Thymus (tissue), 11 donors: ENCODE measurements around the gene RNF152. TPM values are rescaled to one million over a fixed set of nuclear protein-coding genes. Genes with fewer than 3 reads are reported as not detected.

Experiments used
- DNase-seq, 9 donors: peaks; one replicate each; pipeline ENCODE4 v3.0.0-alpha.2; 2013; ENCODE audit warnings: low spot score in 9 of 9, low read depth in 6 of 9, missing footprints in 1 of 9
- H3K27ac ChIP-seq, 2 donors: one replicate each; pipeline ENCODE4 v1.5.1; 2013; ENCODE audit warnings: control low read depth in 1 of 2, low read depth in 1 of 2, low read length in 1 of 2, mild to moderate bottlenecking in 1 of 2, moderate library complexity in 1 of 2
- H3K27me3 ChIP-seq, 2 donors: one replicate each; pipeline ENCODE4 v1.5.1; 2013; ENCODE audit warnings: low read length in 1 of 2; ENCODE audit not compliant: control insufficient read depth in 2 of 2, insufficient read depth in 1 of 2
- H3K36me3 ChIP-seq, 2 donors: one replicate each; pipeline ENCODE4 v1.5.1; 2013; ENCODE audit warnings: low read length in 1 of 2, mild to moderate bottlenecking in 1 of 2, moderate library complexity in 1 of 2; ENCODE audit not compliant: control insufficient read depth in 2 of 2, insufficient read depth in 2 of 2
- H3K4me1 ChIP-seq, 2 donors: one replicate each; pipeline ENCODE4 v1.5.1; 2013; ENCODE audit warnings: low read length in 2 of 2; ENCODE audit not compliant: control insufficient read depth in 2 of 2, insufficient read depth in 2 of 2
- H3K4me3 ChIP-seq, 2 donors: one replicate each; pipeline ENCODE4 v1.5.1; 2013; ENCODE audit warnings: low read length in 2 of 2, control low read depth in 1 of 2, mild to moderate bottlenecking in 1 of 2
- H3K9me3 ChIP-seq, 2 donors: one replicate each; pipeline ENCODE4 v1.5.1; 2013; ENCODE audit warnings: low read length in 1 of 2, mild to moderate bottlenecking in 1 of 2; ENCODE audit not compliant: control insufficient read depth in 2 of 2, insufficient read depth in 1 of 2
- WGBS: extraction: QIAGEN DNeasy Blood & Tissue Kit; methylation state at CpG from one replicate; pipeline ENCODE4 v1.1.7; 2013; 5-methylcytosine and 5-hydroxymethylcytosine counted together
- polyA plus RNA-seq: library from polyadenylated mRNA; stranded (reverse); fragments of 200-250 nt; gene quantifications from one replicate; pipeline ENCODE4 v1.2.3, GENCODE V29; 2013
- total RNA-seq: library from RNA; stranded (reverse); fragments of 120-200 nt; gene quantifications from one replicate; pipeline ENCODE4 v1.2.4, GENCODE V29; 2013
- donor health status: healthy.

RNF152 gene
- total and polyA plus RNA-seq, 2 donors, result 0.85 to 1.0 TPM

- no peak for DNase-seq
- Histone ChIP-seq H3K4me1 (no peaks in the 10 kb centered on the region), H3K4me3 (no peak overlapping the region), H3K27me3 (no peaks in the 10 kb centered on the region), H3K27ac (no peak overlapping the region), H3K9me3 (no peaks in the 10 kb centered on the region), H3K36me3 (no peaks in the 10 kb centered on the region)
- WGBS, result 98% methylated on average over 3 of the region's 3 CpGs
These were observed 41.5 kb downstream of the RNF152 start for GRCh38 chr18:61851279-61851678.

GRCh38 chr18:61850756-61851155 lies 42.1 kb downstream of the RNF152 start:
- 90% methylated on average over 3 of the region's 3 CpGs for WGBS
- H3K4me1 ChIP-seq, result no peaks in the 10 kb centered on the region
- no peak overlapping the region for H3K4me3 ChIP-seq
- DNase-seq, result no peak
- H3K36me3 ChIP-seq, result no peaks in the 10 kb centered on the region
- no peaks in the 10 kb centered on the region for H3K9me3 ChIP-seq
- H3K27ac ChIP-seq, result no peak overlapping the region
- H3K27me3 ChIP-seq, result no peaks in the 10 kb centered on the region

GRCh38 chr18:61847164-61847791 lies 45.5 kb downstream of the RNF152 start:
- no peak overlapping the region for H3K4me3 ChIP-seq
- no peaks in the 10 kb centered on the region for H3K9me3 ChIP-seq
- H3K27ac ChIP-seq, result no peak overlapping the region
- H3K27me3 ChIP-seq, result no peaks in the 10 kb centered on the region
- H3K36me3 ChIP-seq, result no peaks in the 10 kb centered on the region
- no peak for DNase-seq
- 93% methylated on average over 7 of the region's 7 CpGs for WGBS
- no peaks in the 10 kb centered on the region for H3K4me1 ChIP-seq

GRCh38 chr18:61845197-61845596 lies 47.6 kb downstream of the RNF152 start:
- no peak for DNase-seq
- Histone ChIP-seq H3K4me1 (no peaks in the 10 kb centered on the region), H3K36me3 (no peaks in the 10 kb centered on the region), H3K27me3 (no peaks in the 10 kb centered on the region), H3K27ac (no peak overlapping the region), H3K4me3 (no peak overlapping the region), H3K9me3 (no peaks in the 10 kb centered on the region)
- WGBS, result 72% methylated on average over 7 of the region's 7 CpGs

GRCh38 chr18:61844726-61845125 lies 48.1 kb downstream of the RNF152 start:
- no peak for DNase-seq
- Histone ChIP-seq H3K27me3 (no peaks in the 10 kb centered on the region), H3K9me3 (no peaks in the 10 kb centered on the region), H3K4me1 (no peaks in the 10 kb centered on the region), H3K36me3 (no peaks in the 10 kb centered on the region), H3K27ac (no peak overlapping the region), H3K4me3 (no peak overlapping the region)
- 96% methylated on average over 4 of the region's 4 CpGs for WGBS

- H3K27ac ChIP-seq, result no peak overlapping the region
- no peaks in the 10 kb centered on the region for H3K27me3 ChIP-seq
- H3K9me3 ChIP-seq, result no peaks in the 10 kb centered on the region
- WGBS, result 90% methylated on average over 2 of the region's 2 CpGs
- H3K4me3 ChIP-seq, result no peak overlapping the region
- H3K4me1 ChIP-seq, result no peaks in the 10 kb centered on the region
- no peak for DNase-seq
- H3K36me3 ChIP-seq, result no peaks in the 10 kb centered on the region
These were observed 50.7 kb downstream of the RNF152 start for GRCh38 chr18:61842146-61842545.

- no peaks in the 10 kb centered on the region for H3K9me3 ChIP-seq
- H3K4me3 ChIP-seq, result no peak overlapping the region
- 98% methylated on average over 3 of the region's 3 CpGs for WGBS
- H3K36me3 ChIP-seq, result no peaks in the 10 kb centered on the region
- H3K27me3 ChIP-seq, result no peaks in the 10 kb centered on the region
- H3K27ac ChIP-seq, result no peak overlapping the region
- no peak for DNase-seq
- no peaks in the 10 kb centered on the region for H3K4me1 ChIP-seq
These were observed 51.1 kb downstream of the RNF152 start for GRCh38 chr18:61841706-61842105.

GRCh38 chr18:61840324-61840723 lies 52.5 kb downstream of the RNF152 start:
- Histone ChIP-seq H3K9me3 (no peaks in the 10 kb centered on the region), H3K4me3 (no peak overlapping the region), H3K27me3 (no peaks in the 10 kb centered on the region), H3K4me1 (no peaks in the 10 kb centered on the region), H3K27ac (no peak overlapping the region), H3K36me3 (no peaks in the 10 kb centered on the region)
- no peak for DNase-seq
- whole genome bisulfite sequencing, result 94% methylated on average over 1 of the region's 1 CpG

- Histone ChIP-seq H3K4me3 (no peak overlapping the region), H3K36me3 (no peaks in the 10 kb centered on the region), H3K9me3 (no peaks in the 10 kb centered on the region), H3K4me1 (peaks cover 0 to 7% of the 10 kb centered on the region in 2 donors), H3K27me3 (no peaks in the 10 kb centered on the region), H3K27ac (no peak overlapping the region)
- no peak for DNase-seq
- WGBS, result 98% methylated on average over 5 of the region's 5 CpGs
These were observed 54.3 kb downstream of the RNF152 start for GRCh38 chr18:61838521-61838920.
